H9 (cell line): ENCODE measurements around the gene REEP1. TPM values are rescaled to one million over a fixed set of nuclear protein-coding genes. Genes with fewer than 3 reads are reported as not detected.

Source experiments
- DNase-seq: peaks from one replicate; pipeline ENCODE4 v3.0.0-alpha.2; 2017
- H2AFZ ChIP-seq: one replicate; pipeline ENCODE4 v1.6.1; 2013; ENCODE audit warnings: mild to moderate bottlenecking, low read length, control low read depth, moderate library complexity
- H2AK5ac ChIP-seq: 2 replicates; pipeline ENCODE4 v1.6.1; 2013; ENCODE audit warnings: low read length, control low read depth, mixed read lengths; ENCODE audit not compliant: insufficient read length
- H2BK120ac ChIP-seq: one replicate; pipeline ENCODE4 v1.6.1; 2013; ENCODE audit warnings: low read depth, mild to moderate bottlenecking, low read length, control low read depth, inconsistent platforms; ENCODE audit not compliant: poor library complexity, severe bottlenecking
- H2BK12ac ChIP-seq: 2 replicates; pipeline ENCODE4 v1.6.1; 2013; ENCODE audit warnings: low read length, control low read depth, mixed read lengths, low read depth; ENCODE audit not compliant: insufficient read length
- H2BK15ac ChIP-seq: 2 replicates; pipeline ENCODE4 v1.6.1; 2013; ENCODE audit warnings: low read depth, low read length, control low read depth
- H2BK20ac ChIP-seq: one replicate; pipeline ENCODE4 v1.6.1; 2013; ENCODE audit warnings: low read depth, mild to moderate bottlenecking, low read length, control low read depth, inconsistent platforms; ENCODE audit not compliant: poor library complexity, severe bottlenecking
- H2BK5ac ChIP-seq: 2 replicates; pipeline ENCODE4 v1.6.1; 2013; ENCODE audit warnings: low read length, control low read depth, mixed read lengths; ENCODE audit not compliant: insufficient read length
- H3K14ac ChIP-seq: 2 replicates; pipeline ENCODE4 v1.6.1; 2013; ENCODE audit warnings: low read length, control low read depth; ENCODE audit not compliant: insufficient read depth
- H3K18ac ChIP-seq: 2 replicates; pipeline ENCODE4 v1.6.1; 2013; ENCODE audit warnings: low read depth, mild to moderate bottlenecking, mixed read lengths, low read length, control low read depth; ENCODE audit not compliant: insufficient read length
- H3K23ac ChIP-seq: 2 replicates; pipeline ENCODE4 v1.6.1; 2013; ENCODE audit warnings: low read length, control low read depth, mixed read lengths, low read depth; ENCODE audit not compliant: insufficient read length
- H3K23me2 ChIP-seq: 2 replicates; pipeline ENCODE4 v1.6.1; 2013; ENCODE audit warnings: low read depth, mild to moderate bottlenecking, mixed read lengths, low read length, control low read depth; ENCODE audit not compliant: insufficient read length, poor library complexity, severe bottlenecking
- H3K27ac ChIP-seq: 2 replicates; pipeline ENCODE4 v1.5.1; 2013; ENCODE audit warnings: low read length, control low read depth, mixed read lengths, low read depth; ENCODE audit not compliant: insufficient read length
- H3K27me3 ChIP-seq: 2 replicates; pipeline ENCODE4 v1.6.1; 2013; ENCODE audit warnings: low read length, control low read depth, inconsistent platforms; ENCODE audit not compliant: insufficient read depth
- H3K4ac ChIP-seq: 2 replicates; pipeline ENCODE4 v1.6.1; 2013; ENCODE audit warnings: low read depth, mild to moderate bottlenecking, control low read depth, inconsistent platforms, low read length, moderate library complexity
- H3K4me1 ChIP-seq: 2 replicates; pipeline ENCODE4 v1.6.1; 2013; ENCODE audit warnings: low read length, control low read depth, inconsistent platforms; ENCODE audit not compliant: insufficient read depth
- H3K4me2 ChIP-seq: 2 replicates; pipeline ENCODE4 v1.6.1; 2013; ENCODE audit warnings: low read length, control low read depth, mixed read lengths; ENCODE audit not compliant: insufficient read length, insufficient read depth
- H3K56ac ChIP-seq: 2 replicates; pipeline ENCODE4 v1.6.1; 2013; ENCODE audit warnings: low read depth, mild to moderate bottlenecking, mixed read lengths, low read length, control low read depth; ENCODE audit not compliant: insufficient read length
- H3K79me1 ChIP-seq: 2 replicates; pipeline ENCODE4 v1.6.1; 2013; ENCODE audit warnings: low read depth, mild to moderate bottlenecking, moderate library complexity, low read length, control low read depth, inconsistent platforms; ENCODE audit not compliant: insufficient read depth, poor library complexity, severe bottlenecking
- H3K79me2 ChIP-seq: 2 replicates; pipeline ENCODE4 v1.6.1; 2013; ENCODE audit warnings: low read length, control low read depth, inconsistent platforms; ENCODE audit not compliant: insufficient read depth
- H3K9ac ChIP-seq: 2 replicates; pipeline ENCODE4 v1.6.1; 2013; ENCODE audit warnings: low read length, control low read depth, mixed read lengths; ENCODE audit not compliant: insufficient read length; ENCODE audit errors: extremely low read depth
- H3K9me3 ChIP-seq: one replicate; pipeline ENCODE4 v1.6.1; 2013; ENCODE audit warnings: low read depth, low read length, inconsistent platforms; ENCODE audit not compliant: control insufficient read depth
- H3T11ph ChIP-seq: one replicate; pipeline ENCODE4 v1.6.1; 2013; ENCODE audit warnings: mild to moderate bottlenecking, low read length, control low read depth, inconsistent platforms
- H4K20me1 ChIP-seq: one replicate; pipeline ENCODE4 v1.6.1; 2013; ENCODE audit not compliant: control insufficient read depth, insufficient read length, insufficient read depth
- H4K5ac ChIP-seq: 2 replicates; pipeline ENCODE4 v1.6.1; 2013; ENCODE audit warnings: low read depth, mild to moderate bottlenecking, mixed read lengths, low read length, control low read depth; ENCODE audit not compliant: insufficient read length
- H4K8ac ChIP-seq: replicated peaks from 2 replicates; pipeline ENCODE4 v1.6.1; 2013; ENCODE audit warnings: low read length, control low read depth, mixed read lengths, low read depth; ENCODE audit not compliant: insufficient read length
- H4K91ac ChIP-seq: 2 replicates; pipeline ENCODE4 v1.6.1; 2013; ENCODE audit warnings: low read depth, mild to moderate bottlenecking, moderate library complexity, mixed read lengths, low read length, control low read depth; ENCODE audit not compliant: insufficient read length
- H3K27ac Mint-ChIP-seq, 3 experiments: 2 replicates in 2 of 3; 3 replicates in 1 of 3; pipeline ENCODE4 v1.8.0; 2020 to 2021; ENCODE audit warnings: mixed read lengths in 3 of 3, mild to moderate bottlenecking in 1 of 3, moderate library complexity in 1 of 3
- H3K27me3 Mint-ChIP-seq: 2 replicates; pipeline ENCODE4 v1.8.0; 2021; ENCODE audit warnings: low read depth, mild to moderate bottlenecking, moderate library complexity, mixed read lengths
- H3K36me3 Mint-ChIP-seq, 3 experiments: 2 replicates in 2 of 3; 3 replicates in 1 of 3; pipeline ENCODE4 v1.8.0; 2020 to 2021; ENCODE audit warnings: low read depth in 3 of 3, mixed read lengths in 3 of 3; ENCODE audit not compliant: insufficient read depth in 1 of 3
- H3K4me1 Mint-ChIP-seq, 2 experiments: 2 replicates each; pipeline ENCODE4 v1.8.0; 2020; ENCODE audit warnings: mixed read lengths in 2 of 2
- H3K4me3 Mint-ChIP-seq, 2 experiments: 2 replicates in 1 of 2; 3 replicates in 1 of 2; pipeline ENCODE4 v1.8.0; 2020 to 2021; ENCODE audit warnings: mild to moderate bottlenecking in 2 of 2, mixed read lengths in 2 of 2, moderate library complexity in 1 of 2
- H3K9me3 Mint-ChIP-seq, 2 experiments: 2 replicates in 1 of 2; 3 replicates in 1 of 2; pipeline ENCODE4 v1.8.0; 2020; ENCODE audit warnings: mild to moderate bottlenecking in 2 of 2, mixed read lengths in 2 of 2, moderate library complexity in 1 of 2
- WGBS: extraction: QIAGEN DNeasy Blood & Tissue Kit; methylation state at CpG from one replicate; pipeline ENCODE4 v1.1.7; 2013; ENCODE audit warnings: missing lambda C conversion rate, low lambda C conversion rate, mixed read lengths; ENCODE audit not compliant: insufficient read length; ENCODE audit errors: extremely low coverage; 5-methylcytosine and 5-hydroxymethylcytosine counted together
- total RNA-seq: library from RNA; stranded (reverse); gene quantifications from 2 replicates; pipeline ENCODE4 v1.2.1, GENCODE V29; 2021
- TF ChIP-seq, protein P1 (sequence below): fragments of 200-600 bp; sonication (generic); conservative IDR thresholded peaks from 3 replicates; pipeline ENCODE4 v1.8.0; 2021; ENCODE audit warnings: antibody characterized with exemption, mild to moderate bottlenecking

Gene REEP1
- total RNA-seq, 1 experiment from 2014 or later = 1.3 TPM

DNA sequence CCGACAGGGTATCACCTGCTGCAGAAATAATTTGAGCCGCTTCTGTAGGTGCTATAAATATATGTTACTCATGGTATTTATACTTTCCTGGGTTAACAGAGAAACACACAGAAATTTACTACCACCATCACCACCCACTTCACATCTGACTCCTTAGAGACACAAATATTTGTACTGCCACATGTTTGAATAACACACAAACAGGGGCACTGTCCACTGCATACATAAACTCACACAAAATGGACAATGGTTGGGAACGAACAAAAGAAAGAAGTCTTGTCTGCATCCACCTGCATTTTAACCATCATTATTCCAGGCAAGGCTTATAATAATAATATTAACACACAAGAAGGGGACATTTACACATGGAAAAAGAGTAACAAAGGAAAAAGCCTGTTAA, 166.1 kb downstream of the REEP1 start:
- no peak overlapping the region for H3T11ph ChIP-seq
- no peak overlapping the region for H2AFZ ChIP-seq
- no peak overlapping the region for H3K14ac ChIP-seq
- H2BK12ac ChIP-seq = no peak overlapping the region
- H3K18ac ChIP-seq = no peak overlapping the region
- H3K56ac ChIP-seq = no peak overlapping the region
- H3K23ac ChIP-seq = no peak overlapping the region
- WGBS = no CpG with 5 or more reads among the region's 3 CpGs
- no peaks in the 10 kb centered on the region for H3K23me2 ChIP-seq
- no peak for DNase-seq
- H2BK15ac ChIP-seq = no peak overlapping the region
- Mint-ChIP-seq H3K27ac (no peak overlapping the region), H3K4me1 (no peaks in the 10 kb centered on the region), H3K27me3 (no peaks in the 10 kb centered on the region), H3K9me3 (no peaks in the 10 kb centered on the region), H3K36me3 (peaks cover 22 to 64% (median 50%) of the 10 kb centered on the region in 3 experiments; a peak in 6 of 7 replicates), H3K4me3 (no peak overlapping the region)
- H3K4me2 ChIP-seq = no peak overlapping the region
- no peak overlapping the region for H3K4ac ChIP-seq
- no peak overlapping the region for H2BK120ac ChIP-seq
- H2AK5ac ChIP-seq = no peak overlapping the region
- no peak overlapping the region for H4K5ac ChIP-seq
- no peak overlapping the region for H4K91ac ChIP-seq
- H2BK20ac ChIP-seq = no peak overlapping the region
- no peaks in the 10 kb centered on the region for H3K79me1 ChIP-seq
- H3K4me1 ChIP-seq = no peaks in the 10 kb centered on the region
- H4K8ac ChIP-seq = no peak overlapping the region
- H3K27me3 ChIP-seq = no peaks in the 10 kb centered on the region
- TF ChIP-seq, protein P1, sequence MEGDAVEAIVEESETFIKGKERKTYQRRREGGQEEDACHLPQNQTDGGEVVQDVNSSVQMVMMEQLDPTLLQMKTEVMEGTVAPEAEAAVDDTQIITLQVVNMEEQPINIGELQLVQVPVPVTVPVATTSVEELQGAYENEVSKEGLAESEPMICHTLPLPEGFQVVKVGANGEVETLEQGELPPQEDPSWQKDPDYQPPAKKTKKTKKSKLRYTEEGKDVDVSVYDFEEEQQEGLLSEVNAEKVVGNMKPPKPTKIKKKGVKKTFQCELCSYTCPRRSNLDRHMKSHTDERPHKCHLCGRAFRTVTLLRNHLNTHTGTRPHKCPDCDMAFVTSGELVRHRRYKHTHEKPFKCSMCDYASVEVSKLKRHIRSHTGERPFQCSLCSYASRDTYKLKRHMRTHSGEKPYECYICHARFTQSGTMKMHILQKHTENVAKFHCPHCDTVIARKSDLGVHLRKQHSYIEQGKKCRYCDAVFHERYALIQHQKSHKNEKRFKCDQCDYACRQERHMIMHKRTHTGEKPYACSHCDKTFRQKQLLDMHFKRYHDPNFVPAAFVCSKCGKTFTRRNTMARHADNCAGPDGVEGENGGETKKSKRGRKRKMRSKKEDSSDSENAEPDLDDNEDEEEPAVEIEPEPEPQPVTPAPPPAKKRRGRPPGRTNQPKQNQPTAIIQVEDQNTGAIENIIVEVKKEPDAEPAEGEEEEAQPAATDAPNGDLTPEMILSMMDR = no peak
- no peaks in the 10 kb centered on the region for H4K20me1 ChIP-seq
- no peak overlapping the region for H2BK5ac ChIP-seq
- no peak overlapping the region for H3K9ac ChIP-seq
- no peak overlapping the region for H3K27ac ChIP-seq
- H3K79me2 ChIP-seq = no peaks in the 10 kb centered on the region
- no peaks in the 10 kb centered on the region for H3K9me3 ChIP-seq
